ENCODE data around the gene MOSPD3. TPM values are rescaled to one million over a fixed set of nuclear protein-coding genes. Genes with fewer than 3 reads are reported as not detected.

Gene MOSPD3
- polyA plus RNA-seq, 1 experiment: 9.1 TPM

DNA sequence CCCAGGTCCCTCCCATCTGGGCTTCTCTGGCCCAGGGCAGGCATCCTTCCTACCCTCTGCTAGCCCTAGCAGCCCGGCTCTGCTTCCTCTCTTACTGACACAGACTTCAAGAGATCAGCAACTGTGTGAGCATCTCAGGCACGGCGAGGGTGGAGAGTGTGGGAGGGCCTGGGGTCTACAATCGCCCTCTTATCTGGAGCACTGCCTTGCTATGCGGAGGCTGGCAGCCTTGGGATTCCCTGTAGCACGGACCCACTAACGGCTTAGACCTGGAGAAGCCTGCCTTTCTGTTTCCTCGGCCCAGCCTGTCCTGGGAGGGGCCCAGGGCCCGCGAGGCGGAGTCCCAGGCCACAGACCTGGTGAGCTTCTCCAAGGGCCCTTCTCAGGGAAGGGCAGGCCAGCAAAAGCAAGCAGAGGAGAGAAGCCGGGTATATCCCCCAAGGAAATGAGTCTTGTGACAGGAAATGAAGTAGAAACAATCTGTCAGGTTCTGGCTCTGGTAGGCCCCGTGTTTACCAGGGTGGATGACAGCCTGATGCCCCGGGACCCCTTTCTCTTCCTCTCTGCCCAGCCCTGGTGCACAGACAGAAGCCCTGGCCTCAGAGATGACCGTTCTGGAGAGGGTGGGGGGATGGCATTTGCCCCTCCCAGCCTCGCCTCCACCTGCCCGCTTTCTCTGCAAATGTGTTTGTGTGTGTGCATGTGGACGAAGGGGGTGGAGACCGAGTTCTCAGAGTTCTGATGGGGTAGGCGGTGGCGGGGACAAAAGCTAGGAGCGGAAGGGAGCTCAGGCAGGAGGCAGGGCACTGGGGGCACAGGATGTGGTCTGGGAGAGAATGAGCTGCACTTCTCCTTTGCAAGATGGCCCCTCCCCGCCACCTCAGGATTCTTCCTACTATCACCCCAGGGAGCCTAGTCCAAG lies 28.9 kb upstream of the MOSPD3 start:
- CTCF ChIA-PET: interaction anchor here (0.5 to 3.5 kb wide), 3 partner anchors 19 to 136 kb away, joined by 3 to 25 read pairs (median 3); no protein-coding TSS in a partner anchor
- TF ChIP-seq, protein P1, sequence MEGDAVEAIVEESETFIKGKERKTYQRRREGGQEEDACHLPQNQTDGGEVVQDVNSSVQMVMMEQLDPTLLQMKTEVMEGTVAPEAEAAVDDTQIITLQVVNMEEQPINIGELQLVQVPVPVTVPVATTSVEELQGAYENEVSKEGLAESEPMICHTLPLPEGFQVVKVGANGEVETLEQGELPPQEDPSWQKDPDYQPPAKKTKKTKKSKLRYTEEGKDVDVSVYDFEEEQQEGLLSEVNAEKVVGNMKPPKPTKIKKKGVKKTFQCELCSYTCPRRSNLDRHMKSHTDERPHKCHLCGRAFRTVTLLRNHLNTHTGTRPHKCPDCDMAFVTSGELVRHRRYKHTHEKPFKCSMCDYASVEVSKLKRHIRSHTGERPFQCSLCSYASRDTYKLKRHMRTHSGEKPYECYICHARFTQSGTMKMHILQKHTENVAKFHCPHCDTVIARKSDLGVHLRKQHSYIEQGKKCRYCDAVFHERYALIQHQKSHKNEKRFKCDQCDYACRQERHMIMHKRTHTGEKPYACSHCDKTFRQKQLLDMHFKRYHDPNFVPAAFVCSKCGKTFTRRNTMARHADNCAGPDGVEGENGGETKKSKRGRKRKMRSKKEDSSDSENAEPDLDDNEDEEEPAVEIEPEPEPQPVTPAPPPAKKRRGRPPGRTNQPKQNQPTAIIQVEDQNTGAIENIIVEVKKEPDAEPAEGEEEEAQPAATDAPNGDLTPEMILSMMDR (IDR thresholded peaks at IDR 0.05; ENCODE audit: low read depth, low read length): no peak
- POLR2A ChIA-PET: interaction anchor here (0.6 to 5.2 kb wide), 9 partner anchors 11 to 155 kb away, joined by 3 to 68 read pairs (median 6); partner anchors contain the start of genes AGFG2, MOSPD3, PCOLCE and ZCWPW1
- H3K27me3 ChIP-seq (ENCODE audit: control insufficient read depth, insufficient read depth, low read length): no peaks in the 10 kb centered on the region
- H3K9me3 ChIP-seq (ENCODE audit: control insufficient read depth, insufficient read depth, low read length): no peaks in the 10 kb centered on the region; the same call in 1 of the 2 replicates
- H3K4me3 ChIP-seq (ENCODE audit: low read depth, low read length): peak overlapping the region; percentile 99
- DNase-seq (ENCODE audit: low read depth, low spot score): no peak
- peak overlapping the region; percentile 87 for H3K27ac ChIP-seq (ENCODE audit: low read depth, low read length)

GRCh38 chr7:100584054-100584682 lies 28.2 kb upstream of the MOSPD3 start:
- POLR2A ChIA-PET: interaction anchor here (0.5 to 5.2 kb wide), 16 partner anchors 11 to 602 kb away, joined by 3 to 68 read pairs (median 4); partner anchors contain the start of genes AGFG2, MOSPD3, PCOLCE and SERPINE1
- Histone ChIP-seq H3K4me3 (ENCODE audit: low read depth, low read length) (peak overlapping the region; percentile 99), H3K27ac (ENCODE audit: low read depth, low read length) (peak overlapping the region; percentile 87), H3K9me3 (ENCODE audit: control insufficient read depth, insufficient read depth, low read length) (no peaks in the 10 kb centered on the region; the same call in 1 of the 2 replicates), H3K27me3 (ENCODE audit: control insufficient read depth, insufficient read depth, low read length) (no peaks in the 10 kb centered on the region)
- DNase-seq (ENCODE audit: low read depth, low spot score): no peak
- TF ChIP-seq, protein P1 (IDR thresholded peaks at IDR 0.05; ENCODE audit: low read depth, low read length): no peak
- CTCF ChIA-PET: interaction anchor here (0.5 to 3.8 kb wide), 7 partner anchors 15 to 137 kb away, joined by 3 to 25 read pairs (median 8); partner anchors contain the start of genes PCOLCE and POP7

- TF ChIP-seq, protein P1 (IDR thresholded peaks at IDR 0.05; ENCODE audit: low read depth, low read length): no peak
- ChIA-PET CTCF (interaction anchor here (0.7 to 3.8 kb wide), 11 partner anchors 16 to 120 kb away, joined by 3 to 25 read pairs (median 8); partner anchors contain the start of genes MOSPD3, PCOLCE and POP7), POLR2A (interaction anchor here (0.5 to 5.2 kb wide), 21 partner anchors 8 to 601 kb away, joined by 3 to 68 read pairs (median 6); partner anchors contain the start of genes AGFG2, MEPCE, MOSPD3 and PCOLCE)
- H3K27ac ChIP-seq (ENCODE audit: low read depth, low read length): peak overlapping the region; percentile 87
- no peaks in the 10 kb centered on the region; the same call in 1 of the 2 replicates for H3K9me3 ChIP-seq (ENCODE audit: control insufficient read depth, insufficient read depth, low read length)
- peak overlapping the region; percentile 99 for H3K4me3 ChIP-seq (ENCODE audit: low read depth, low read length)
- no peaks in the 10 kb centered on the region for H3K27me3 ChIP-seq (ENCODE audit: control insufficient read depth, insufficient read depth, low read length)
- no peak for DNase-seq (ENCODE audit: low read depth, low spot score)
These were observed 27.4 kb upstream of the MOSPD3 start for GRCh38 chr7:100584683-100585510.

GRCh38 chr7:100585511-100586265 lies 26.7 kb upstream of the MOSPD3 start, which contains the start of gene LRCH4:
TSS of gene LRCH4 (minus strand) at chr7:100586129. CDS start at chr7:100586100, 29 bp downstream.
- Histone ChIP-seq H3K9me3 (ENCODE audit: control insufficient read depth, insufficient read depth, low read length) (no peaks in the 10 kb centered on the region; the same call in 1 of the 2 replicates), H3K27me3 (ENCODE audit: control insufficient read depth, insufficient read depth, low read length) (no peaks in the 10 kb centered on the region), H3K27ac (ENCODE audit: low read depth, low read length) (peak within 1 kb of the TSS; percentile 87), H3K4me3 (ENCODE audit: low read depth, low read length) (peak within 1 kb of the TSS; percentile 99)
- CTCF ChIA-PET: interaction anchor here (0.7 to 3.8 kb wide), 15 partner anchors 16 to 266 kb away, joined by 3 to 25 read pairs (median 4); partner anchors contain the start of genes MOSPD3, PCOLCE and POP7
- POLR2A ChIA-PET: interaction anchor here (0.5 to 5.2 kb wide), 40 partner anchors 9 to 304 kb away, joined by 3 to 68 read pairs (median 5); partner anchors contain the start of genes AGFG2, MEPCE, MOSPD3 and PCOLCE
- TF ChIP-seq, protein P1 (IDR thresholded peaks at IDR 0.05; ENCODE audit: low read depth, low read length): no peak
- DNase-seq (ENCODE audit: low read depth, low spot score): no peak
